HepG2 (cell line): ENCODE measurements around the gene PDGFB. TPM values are rescaled to one million over a fixed set of nuclear protein-coding genes. Genes with fewer than 3 reads are reported as not detected.
A peak's percentile ranks its signal among the peaks of the same experiment; 100 is the strongest.

Source experiments
- KDM2A ChIP-seq: sonication (generic); formaldehyde crosslinking; IDR thresholded peaks from 2 replicates; pipeline ENCODE4 v1.4.0; 2020; ENCODE audit warnings: low read depth, missing genetic modification reagents, borderline replicate concordance
- MED8 ChIP-seq: sonication (generic); formaldehyde crosslinking; IDR thresholded peaks from 2 replicates; pipeline ENCODE4 v1.8.1; 2023; ENCODE audit warnings: mild to moderate bottlenecking, missing genetic modification reagents; ENCODE audit not compliant: insufficient replicate concordance
- SP5 ChIP-seq: IDR thresholded peaks from 2 replicates; pipeline ENCODE4 v1.6.1; 2016; ENCODE audit warnings: low read depth, borderline replicate concordance
- YEATS2 ChIP-seq: sonication (generic); formaldehyde crosslinking; IDR thresholded peaks from 2 replicates; pipeline ENCODE4 v1.4.0; 2020; ENCODE audit warnings: missing genetic modification reagents, borderline replicate concordance
- ZNF432 ChIP-seq: sonication (generic); formaldehyde crosslinking; IDR thresholded peaks from 2 replicates; pipeline ENCODE4 v1.5.0; 2020; ENCODE audit warnings: missing genetic modification reagents, mild to moderate bottlenecking, borderline replicate concordance
- ZNF788 ChIP-seq: sonication (generic); formaldehyde crosslinking; IDR thresholded peaks from 2 replicates; pipeline ENCODE4 v1.5.0; 2020; ENCODE audit warnings: mild to moderate bottlenecking, missing genetic modification reagents, borderline replicate concordance
- polyA plus RNA-seq, 8 experiments: library from polyadenylated mRNA; depleted of rRNA in 3 of 8; stranded (reverse) in 7 of 8; unstranded in 1 of 8; fragments of >200 nt; fragmentation: Illumina TruSeq in 4 of 8; extraction: Trizol in 4 of 8; gene quantifications; 2 replicates each; pipeline versions ENCODE4 v1.2.1 to v1.2.3, GENCODE V29; 2011 to 2016; ENCODE audit warnings: low read depth in 4 of 8, missing spikeins in 1 of 8, mixed read lengths in 1 of 8; ENCODE audit not compliant: insufficient read depth in 1 of 8
- total RNA-seq, 5 experiments: library from RNA; depleted of rRNA; stranded (reverse); fragments of >200 nt; fragmentation: Illumina TruSeq; extraction: Trizol; gene quantifications; 2 replicates each; pipeline ENCODE4 v1.2.3, GENCODE V29; 2016; ENCODE audit warnings: low read depth in 1 of 5
- TF ChIP-seq, protein P1 (sequence below): fragments of 450-650 bp; IDR thresholded peaks from 2 replicates; pipeline ENCODE4 v1.6.1; 2017; ENCODE audit warnings: mild to moderate bottlenecking
- TF ChIP-seq, protein P2 (sequence below): sonication (generic); formaldehyde crosslinking; IDR thresholded peaks from 2 replicates; pipeline ENCODE4 v1.5.1; 2020; ENCODE audit warnings: mild to moderate bottlenecking, missing genetic modification reagents, moderate library complexity
- TF ChIP-seq, protein P3 (sequence below): sonication (generic); formaldehyde crosslinking; IDR thresholded peaks from 2 replicates; pipeline ENCODE4 v1.5.0; 2020; ENCODE audit warnings: mild to moderate bottlenecking, missing genetic modification reagents, borderline replicate concordance
- TF ChIP-seq, protein P4 (sequence below): IDR thresholded peaks from 2 replicates; pipeline ENCODE4 v1.6.1; 2016
- TF ChIP-seq, protein P5 (sequence below): sonication (generic); formaldehyde crosslinking; IDR thresholded peaks from 2 replicates; pipeline ENCODE4 v1.9.0; 2022; ENCODE audit warnings: low read depth, missing genetic modification reagents

Gene PDGFB
- total and polyA plus RNA-seq, 2 of the 13 experiments (the other 11 are each of a cell fraction or from before 2014, with no cell fraction given): 1.4 to 10.1 TPM

DNA sequence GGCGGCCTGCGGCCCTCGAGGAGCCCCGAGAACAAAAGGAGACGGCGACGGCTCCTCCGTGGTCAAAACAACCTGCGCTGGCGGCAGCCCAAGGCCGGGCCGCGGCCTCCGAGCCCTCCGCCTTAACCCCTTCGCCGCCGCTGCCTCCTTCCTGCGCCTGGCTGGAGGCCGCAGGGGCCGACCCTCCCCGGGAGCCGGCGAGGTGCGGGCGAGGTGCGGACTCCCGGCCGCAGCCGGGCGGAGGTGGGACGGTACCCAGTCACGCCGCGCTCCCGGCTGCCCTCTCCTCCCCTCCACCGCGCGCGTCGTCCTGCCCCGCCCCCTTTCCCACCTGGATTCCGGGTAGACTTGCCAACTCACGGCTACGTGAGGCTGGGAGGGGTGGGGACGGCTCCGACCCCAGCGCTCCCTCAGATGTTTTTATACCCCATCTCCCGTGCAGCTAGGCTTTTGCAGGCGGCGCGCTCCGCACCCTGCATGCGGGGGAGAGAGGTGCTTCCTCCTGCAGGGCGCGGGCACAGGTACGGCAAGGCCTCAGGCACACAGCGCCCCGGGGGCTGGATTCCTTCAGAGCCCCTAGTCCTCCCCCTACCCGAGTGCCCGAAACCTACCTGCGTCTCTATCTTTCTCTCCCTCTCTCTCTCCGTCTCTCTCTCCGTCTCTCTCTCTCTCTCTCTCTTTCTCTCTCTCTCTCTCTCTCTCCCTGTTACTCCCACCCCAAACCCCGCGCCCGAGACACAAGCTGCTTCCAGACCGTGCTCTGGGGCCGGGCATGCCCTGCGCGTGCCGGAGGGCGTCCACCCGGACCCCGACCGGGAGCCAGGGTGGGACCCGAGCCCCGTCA lies 2.0 kb downstream of the PDGFB start (continued):
- TF ChIP-seq ZNF788 (CRISPR knock-in tag): 0 out of 2 replicates have a peak, but pooled peaks have one; percentile 5
- TF ChIP-seq, protein P1, sequence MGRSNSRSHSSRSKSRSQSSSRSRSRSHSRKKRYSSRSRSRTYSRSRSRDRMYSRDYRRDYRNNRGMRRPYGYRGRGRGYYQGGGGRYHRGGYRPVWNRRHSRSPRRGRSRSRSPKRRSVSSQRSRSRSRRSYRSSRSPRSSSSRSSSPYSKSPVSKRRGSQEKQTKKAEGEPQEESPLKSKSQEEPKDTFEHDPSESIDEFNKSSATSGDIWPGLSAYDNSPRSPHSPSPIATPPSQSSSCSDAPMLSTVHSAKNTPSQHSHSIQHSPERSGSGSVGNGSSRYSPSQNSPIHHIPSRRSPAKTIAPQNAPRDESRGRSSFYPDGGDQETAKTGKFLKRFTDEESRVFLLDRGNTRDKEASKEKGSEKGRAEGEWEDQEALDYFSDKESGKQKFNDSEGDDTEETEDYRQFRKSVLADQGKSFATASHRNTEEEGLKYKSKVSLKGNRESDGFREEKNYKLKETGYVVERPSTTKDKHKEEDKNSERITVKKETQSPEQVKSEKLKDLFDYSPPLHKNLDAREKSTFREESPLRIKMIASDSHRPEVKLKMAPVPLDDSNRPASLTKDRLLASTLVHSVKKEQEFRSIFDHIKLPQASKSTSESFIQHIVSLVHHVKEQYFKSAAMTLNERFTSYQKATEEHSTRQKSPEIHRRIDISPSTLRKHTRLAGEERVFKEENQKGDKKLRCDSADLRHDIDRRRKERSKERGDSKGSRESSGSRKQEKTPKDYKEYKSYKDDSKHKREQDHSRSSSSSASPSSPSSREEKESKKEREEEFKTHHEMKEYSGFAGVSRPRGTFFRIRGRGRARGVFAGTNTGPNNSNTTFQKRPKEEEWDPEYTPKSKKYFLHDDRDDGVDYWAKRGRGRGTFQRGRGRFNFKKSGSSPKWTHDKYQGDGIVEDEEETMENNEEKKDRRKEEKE: no peak
- TF ChIP-seq, protein P2, sequence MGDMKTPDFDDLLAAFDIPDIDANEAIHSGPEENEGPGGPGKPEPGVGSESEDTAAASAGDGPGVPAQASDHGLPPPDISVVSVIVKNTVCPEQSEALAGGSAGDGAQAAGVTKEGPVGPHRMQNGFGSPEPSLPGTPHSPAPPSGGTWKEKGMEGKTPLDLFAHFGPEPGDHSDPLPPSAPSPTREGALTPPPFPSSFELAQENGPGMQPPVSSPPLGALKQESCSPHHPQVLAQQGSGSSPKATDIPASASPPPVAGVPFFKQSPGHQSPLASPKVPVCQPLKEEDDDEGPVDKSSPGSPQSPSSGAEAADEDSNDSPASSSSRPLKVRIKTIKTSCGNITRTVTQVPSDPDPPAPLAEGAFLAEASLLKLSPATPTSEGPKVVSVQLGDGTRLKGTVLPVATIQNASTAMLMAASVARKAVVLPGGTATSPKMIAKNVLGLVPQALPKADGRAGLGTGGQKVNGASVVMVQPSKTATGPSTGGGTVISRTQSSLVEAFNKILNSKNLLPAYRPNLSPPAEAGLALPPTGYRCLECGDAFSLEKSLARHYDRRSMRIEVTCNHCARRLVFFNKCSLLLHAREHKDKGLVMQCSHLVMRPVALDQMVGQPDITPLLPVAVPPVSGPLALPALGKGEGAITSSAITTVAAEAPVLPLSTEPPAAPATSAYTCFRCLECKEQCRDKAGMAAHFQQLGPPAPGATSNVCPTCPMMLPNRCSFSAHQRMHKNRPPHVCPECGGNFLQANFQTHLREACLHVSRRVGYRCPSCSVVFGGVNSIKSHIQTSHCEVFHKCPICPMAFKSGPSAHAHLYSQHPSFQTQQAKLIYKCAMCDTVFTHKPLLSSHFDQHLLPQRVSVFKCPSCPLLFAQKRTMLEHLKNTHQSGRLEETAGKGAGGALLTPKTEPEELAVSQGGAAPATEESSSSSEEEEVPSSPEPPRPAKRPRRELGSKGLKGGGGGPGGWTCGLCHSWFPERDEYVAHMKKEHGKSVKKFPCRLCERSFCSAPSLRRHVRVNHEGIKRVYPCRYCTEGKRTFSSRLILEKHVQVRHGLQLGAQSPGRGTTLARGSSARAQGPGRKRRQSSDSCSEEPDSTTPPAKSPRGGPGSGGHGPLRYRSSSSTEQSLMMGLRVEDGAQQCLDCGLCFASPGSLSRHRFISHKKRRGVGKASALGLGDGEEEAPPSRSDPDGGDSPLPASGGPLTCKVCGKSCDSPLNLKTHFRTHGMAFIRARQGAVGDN (CRISPR knock-in tag): peak; percentile 60
- TF ChIP-seq, protein P3, sequence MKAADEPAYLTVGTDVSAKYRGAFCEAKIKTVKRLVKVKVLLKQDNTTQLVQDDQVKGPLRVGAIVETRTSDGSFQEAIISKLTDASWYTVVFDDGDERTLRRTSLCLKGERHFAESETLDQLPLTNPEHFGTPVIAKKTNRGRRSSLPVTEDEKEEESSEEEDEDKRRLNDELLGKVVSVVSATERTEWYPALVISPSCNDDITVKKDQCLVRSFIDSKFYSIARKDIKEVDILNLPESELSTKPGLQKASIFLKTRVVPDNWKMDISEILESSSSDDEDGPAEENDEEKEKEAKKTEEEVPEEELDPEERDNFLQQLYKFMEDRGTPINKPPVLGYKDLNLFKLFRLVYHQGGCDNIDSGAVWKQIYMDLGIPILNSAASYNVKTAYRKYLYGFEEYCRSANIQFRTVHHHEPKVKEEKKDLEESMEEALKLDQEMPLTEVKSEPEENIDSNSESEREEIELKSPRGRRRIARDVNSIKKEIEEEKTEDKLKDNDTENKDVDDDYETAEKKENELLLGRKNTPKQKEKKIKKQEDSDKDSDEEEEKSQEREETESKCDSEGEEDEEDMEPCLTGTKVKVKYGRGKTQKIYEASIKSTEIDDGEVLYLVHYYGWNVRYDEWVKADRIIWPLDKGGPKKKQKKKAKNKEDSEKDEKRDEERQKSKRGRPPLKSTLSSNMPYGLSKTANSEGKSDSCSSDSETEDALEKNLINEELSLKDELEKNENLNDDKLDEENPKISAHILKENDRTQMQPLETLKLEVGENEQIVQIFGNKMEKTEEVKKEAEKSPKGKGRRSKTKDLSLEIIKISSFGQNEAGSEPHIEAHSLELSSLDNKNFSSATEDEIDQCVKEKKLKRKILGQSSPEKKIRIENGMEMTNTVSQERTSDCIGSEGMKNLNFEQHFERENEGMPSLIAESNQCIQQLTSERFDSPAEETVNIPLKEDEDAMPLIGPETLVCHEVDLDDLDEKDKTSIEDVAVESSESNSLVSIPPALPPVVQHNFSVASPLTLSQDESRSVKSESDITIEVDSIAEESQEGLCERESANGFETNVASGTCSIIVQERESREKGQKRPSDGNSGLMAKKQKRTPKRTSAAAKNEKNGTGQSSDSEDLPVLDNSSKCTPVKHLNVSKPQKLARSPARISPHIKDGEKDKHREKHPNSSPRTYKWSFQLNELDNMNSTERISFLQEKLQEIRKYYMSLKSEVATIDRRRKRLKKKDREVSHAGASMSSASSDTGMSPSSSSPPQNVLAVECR: peak; percentile 39; the same call in 1 of the 2 replicates
- peak; percentile 58; the same call in 1 of the 2 replicates for TF ChIP-seq YEATS2 (CRISPR knock-in tag)
- TF ChIP-seq KDM2A (CRISPR knock-in tag): peak; percentile 66; the same call in 1 of the 2 replicates
- TF ChIP-seq MED8: no peak
- TF ChIP-seq ZNF432 (CRISPR knock-in tag): no peak
- TF ChIP-seq, protein P4, sequence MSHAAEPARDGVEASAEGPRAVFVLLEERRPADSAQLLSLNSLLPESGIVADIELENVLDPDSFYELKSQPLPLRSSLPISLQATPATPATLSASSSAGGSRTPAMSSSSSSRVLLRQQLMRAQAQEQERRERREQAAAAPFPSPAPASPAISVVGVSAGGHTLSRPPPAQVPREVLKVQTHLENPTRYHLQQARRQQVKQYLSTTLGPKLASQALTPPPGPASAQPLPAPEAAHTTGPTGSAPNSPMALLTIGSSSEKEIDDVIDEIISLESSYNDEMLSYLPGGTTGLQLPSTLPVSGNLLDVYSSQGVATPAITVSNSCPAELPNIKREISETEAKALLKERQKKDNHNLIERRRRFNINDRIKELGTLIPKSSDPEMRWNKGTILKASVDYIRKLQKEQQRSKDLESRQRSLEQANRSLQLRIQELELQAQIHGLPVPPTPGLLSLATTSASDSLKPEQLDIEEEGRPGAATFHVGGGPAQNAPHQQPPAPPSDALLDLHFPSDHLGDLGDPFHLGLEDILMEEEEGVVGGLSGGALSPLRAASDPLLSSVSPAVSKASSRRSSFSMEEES (CRISPR knock-in tag): no peak; the same call in 1 of the 2 replicates
- TF ChIP-seq, protein P5, sequence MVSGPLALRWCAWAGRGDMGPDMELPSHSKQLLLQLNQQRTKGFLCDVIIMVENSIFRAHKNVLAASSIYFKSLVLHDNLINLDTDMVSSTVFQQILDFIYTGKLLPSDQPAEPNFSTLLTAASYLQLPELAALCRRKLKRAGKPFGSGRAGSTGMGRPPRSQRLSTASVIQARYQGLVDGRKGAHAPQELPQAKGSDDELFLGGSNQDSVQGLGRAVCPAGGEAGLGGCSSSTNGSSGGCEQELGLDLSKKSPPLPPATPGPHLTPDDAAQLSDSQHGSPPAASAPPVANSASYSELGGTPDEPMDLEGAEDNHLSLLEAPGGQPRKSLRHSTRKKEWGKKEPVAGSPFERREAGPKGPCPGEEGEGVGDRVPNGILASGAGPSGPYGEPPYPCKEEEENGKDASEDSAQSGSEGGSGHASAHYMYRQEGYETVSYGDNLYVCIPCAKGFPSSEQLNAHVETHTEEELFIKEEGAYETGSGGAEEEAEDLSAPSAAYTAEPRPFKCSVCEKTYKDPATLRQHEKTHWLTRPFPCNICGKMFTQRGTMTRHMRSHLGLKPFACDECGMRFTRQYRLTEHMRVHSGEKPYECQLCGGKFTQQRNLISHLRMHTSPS (CRISPR knock-in tag): no peak
- TF ChIP-seq SP5 (CRISPR knock-in tag): peak; percentile 87
